HEK293 (cell line): ENCODE data around the gene NOVA1.
A peak's percentile ranks its signal among the peaks of the same experiment; 100 is the strongest.

Experiments
- CTCF ChIP-seq: fragments of 450-650 bp; formaldehyde crosslinking; IDR thresholded peaks from 2 replicates; pipeline ENCODE4 v1.5.1; 2016; ENCODE audit warnings: missing biosample characterization, missing genetic modification characterization
- HOXA7 ChIP-seq: sonication (generic); formaldehyde crosslinking; IDR thresholded peaks from 2 replicates; pipeline ENCODE4 v1.8.1; 2022; ENCODE audit warnings: missing genetic modification reagents, borderline replicate concordance
- ZBTB26 ChIP-seq: fragments of 450-650 bp; formaldehyde crosslinking; optimal IDR thresholded peaks from 2 replicates; pipeline ENCODE3; 2016; ENCODE audit warnings: missing biosample characterization, mild to moderate bottlenecking, missing genetic modification characterization
- ZNF10 ChIP-seq: fragments of 450-650 bp; formaldehyde crosslinking; IDR thresholded peaks from 2 replicates; pipeline ENCODE4 v1.5.1; 2017; ENCODE audit warnings: missing biosample characterization, missing genetic modification characterization
- ZNF274 ChIP-seq, 2 experiments: fragments of 200-500 bp in 1 of 2; fragments of 450-650 bp in 1 of 2; sonication (Bioruptor generic) in 1 of 2; formaldehyde crosslinking in 1 of 2; IDR thresholded peaks; 2 replicates each; pipeline versions ENCODE4 v1.5.1 to v1.6.1; 2014 to 2016; ENCODE audit warnings: borderline replicate concordance in 1 of 2, inconsistent platforms in 1 of 2, low read length in 1 of 2, missing biosample characterization in 1 of 2, missing genetic modification characterization in 1 of 2
- ZNF473 ChIP-seq: fragments of 450-650 bp; formaldehyde crosslinking; IDR thresholded peaks from 2 replicates; pipeline ENCODE4 v1.5.1; 2017; ENCODE audit warnings: missing biosample characterization, missing genetic modification characterization
- ZNF707 ChIP-seq: fragments of 450-650 bp; formaldehyde crosslinking; IDR thresholded peaks from 2 replicates; pipeline ENCODE4 v1.5.1; 2016; ENCODE audit warnings: missing biosample characterization, missing genetic modification characterization

DNA sequence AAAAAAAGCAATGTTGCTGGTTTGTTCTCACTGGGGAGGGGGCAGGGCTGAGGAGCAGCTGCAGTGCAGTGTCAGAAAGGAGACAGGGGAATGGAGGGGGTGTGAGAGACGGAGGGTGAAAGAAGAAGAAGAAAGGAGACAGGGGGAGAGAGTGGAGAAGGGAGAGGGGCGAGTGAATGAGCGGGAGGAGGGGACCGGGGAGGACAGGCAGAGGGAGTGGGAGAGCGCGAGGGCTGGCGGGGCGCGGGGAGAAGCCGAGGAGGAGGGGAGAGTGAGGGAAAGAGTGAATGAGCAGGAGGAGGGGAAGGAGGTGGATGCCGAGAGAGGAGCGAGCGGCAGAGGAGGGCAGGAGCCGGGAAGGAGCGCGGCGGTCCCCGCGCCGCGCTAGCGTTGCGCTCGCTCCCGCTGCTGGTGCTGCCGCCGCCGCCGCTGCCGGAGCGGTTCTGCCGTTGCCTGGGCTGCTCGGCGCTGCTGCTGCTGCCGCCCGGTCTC is at the start of gene NOVA1:
- no peak for TF ChIP-seq ZNF473 (tag by site-specific recombination)
- TF ChIP-seq ZNF707 (tag by site-specific recombination) = no peak
- TF ChIP-seq ZNF274 (IDR thresholded peaks at IDR 0.05; ENCODE audit: low read length) = no peak
- no peak for TF ChIP-seq ZNF274 (tag by site-specific recombination; IDR thresholded peaks at IDR 0.05; ENCODE audit: borderline replicate concordance)
- peak; percentile 92 for TF ChIP-seq ZBTB26
- TF ChIP-seq CTCF (tag by site-specific recombination) = 0 out of 2 replicates have a peak, but pooled peaks have one; percentile 31
- TF ChIP-seq HOXA7 (CRISPR knock-in tag) = no peak
- no peak for TF ChIP-seq ZNF10 (tag by site-specific recombination)
